Left cardiac atrium (tissue), 4 donors: ENCODE data around the gene OGG1. TPM values are rescaled to one million over a fixed set of nuclear protein-coding genes. Genes with fewer than 3 reads are reported as not detected.

ENCODE experiments used
- ATAC-seq, 2 donors: fragments of 200-7000 bp; cut with Tn5 transposase; one replicate each; pipeline ENCODE4 v1.9.1; 2020; ENCODE audit warnings: mild to moderate bottlenecking in 2 of 2, moderate library complexity in 2 of 2
- DNase-seq: peaks from one replicate; pipeline ENCODE4 v3.0.0-alpha.2; 2020
- intact Hi-C, 2 donors: fragments of 100-400 bp; cut with DNase I; formaldehyde crosslinking; loops; one replicate each; pipeline versions ENCODE4 v1.14.1 to v1.15.1; 2022 to 2023
- total RNA-seq, 2 donors: library from RNA; stranded (reverse); fragmentation: NEBNext Ultra II Directional; extraction: Animal tissue kit (Norgen Biotek cat#: 25700); gene quantifications; one replicate each; pipeline ENCODE4 v1.2.1, GENCODE V29; 2021
- donor health status: DM: no; HTN: yes; CAD: no.
- donor health status: DM: no; HTN: yes; CAD: no; lungs with severe emphysema.
- donor health status: DM: yes; HTN: yes; CAD: no.
- donor health status: Dilated cardiomyopathy.

The OGG1 gene
- total RNA-seq, 2 donors from 2014 or later: 11.8 to 12.6 TPM

DNA sequence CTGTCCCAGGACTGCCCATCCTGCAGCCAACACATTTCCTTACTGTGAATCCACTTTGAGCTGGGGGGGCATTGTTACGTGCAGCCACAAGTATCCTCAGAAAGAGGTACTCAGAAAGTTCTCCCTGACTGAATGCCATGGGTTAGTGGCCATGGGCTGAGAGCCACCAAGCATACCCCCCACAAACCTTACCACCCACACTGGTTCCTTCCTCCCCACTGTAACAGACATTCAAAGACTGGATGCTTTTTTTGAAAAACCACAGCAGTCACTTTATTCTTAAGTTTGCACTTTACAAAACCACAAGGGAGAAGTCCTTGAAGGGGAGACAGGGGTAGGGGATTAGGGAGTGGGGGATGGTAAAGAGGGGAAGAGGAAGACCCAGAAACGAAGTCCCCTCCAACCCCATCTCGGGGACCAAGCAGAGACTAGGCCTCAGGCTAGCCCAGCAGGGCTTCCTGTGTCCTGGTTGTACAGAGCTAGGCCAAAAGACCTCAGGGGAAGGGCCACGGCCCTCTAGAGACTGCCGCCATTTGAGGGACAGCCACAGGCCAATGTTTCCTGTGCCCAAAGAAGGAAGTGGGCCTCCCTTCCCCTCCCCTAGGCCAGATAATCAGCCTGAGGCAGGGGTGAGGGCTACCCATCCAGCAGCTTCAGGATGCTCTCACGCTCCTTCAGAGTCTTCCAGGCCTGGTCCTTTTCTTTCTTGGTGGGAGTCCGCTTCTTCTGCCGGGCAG, 30.1 kb downstream of the OGG1 start:
- intact Hi-C loops: no loop called here
- ATAC-seq: peak; percentile 45 to 70
- DNase-seq: peak; percentile 24

DNA sequence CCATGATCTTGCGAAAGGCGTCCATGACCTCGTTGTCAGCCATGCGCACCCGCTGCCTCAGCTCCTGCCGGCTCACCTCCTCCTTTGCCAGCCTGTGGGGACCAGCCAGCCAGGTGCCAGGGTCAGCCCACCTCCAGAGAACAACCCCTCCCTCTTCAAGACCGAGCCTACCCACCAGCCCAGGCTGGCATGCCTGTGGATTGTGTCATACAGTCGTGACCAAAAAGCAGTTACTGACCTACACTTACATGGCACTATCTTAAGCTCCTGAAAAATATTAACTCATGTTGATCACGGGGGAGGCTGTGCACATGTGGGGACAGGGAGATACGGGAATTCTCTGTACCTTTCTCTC, 30.7 kb downstream of the OGG1 start:
- DNase-seq: peak; percentile 18
- ATAC-seq: no peak
- intact Hi-C loops: no loop called here

DNA sequence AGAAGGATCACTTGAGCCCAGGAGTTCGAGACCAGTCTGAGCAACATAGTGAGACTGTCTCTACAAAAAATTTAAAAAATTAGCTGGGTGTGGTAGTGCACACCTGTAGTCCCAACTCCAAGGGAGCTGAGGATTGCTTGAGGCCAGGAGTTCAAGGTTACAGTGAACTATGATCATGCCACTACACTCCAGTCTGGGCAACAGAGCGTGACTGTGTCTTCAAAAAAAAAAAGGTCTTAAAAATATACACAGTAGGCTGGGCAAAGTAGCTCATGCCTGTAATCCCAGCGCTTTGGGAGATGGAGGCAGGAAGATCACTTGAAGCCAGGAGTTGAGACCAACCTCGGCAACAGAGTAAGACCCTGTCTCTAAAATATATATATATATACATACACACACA, 31.2 kb downstream of the OGG1 start:
- ATAC-seq (no peak), DNase-seq (no peak)
- intact Hi-C loops: no loop called here

DNA sequence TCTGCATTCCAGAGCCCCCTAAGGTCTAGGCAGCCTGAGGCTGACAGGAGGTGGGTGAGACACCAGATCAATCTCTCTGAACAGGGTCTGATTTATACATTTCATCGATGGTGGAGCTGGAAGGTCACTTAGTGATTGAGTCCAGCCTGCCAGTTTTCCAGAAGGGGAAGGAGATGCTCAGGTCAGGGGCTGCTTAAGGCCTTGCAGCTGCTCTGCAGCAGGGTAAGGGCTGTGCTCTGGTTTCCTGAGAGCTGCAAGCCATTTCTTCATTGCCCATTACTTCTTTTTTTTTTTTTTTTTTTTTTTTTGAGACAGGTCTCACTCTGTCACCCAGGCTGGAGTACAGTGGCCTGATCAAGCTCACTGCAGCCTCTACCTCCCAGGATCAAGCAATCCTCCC, 31.8 kb downstream of the OGG1 start:
- ATAC-seq (no peak), DNase-seq (no peak)
- intact Hi-C loops: no loop called here

DNA sequence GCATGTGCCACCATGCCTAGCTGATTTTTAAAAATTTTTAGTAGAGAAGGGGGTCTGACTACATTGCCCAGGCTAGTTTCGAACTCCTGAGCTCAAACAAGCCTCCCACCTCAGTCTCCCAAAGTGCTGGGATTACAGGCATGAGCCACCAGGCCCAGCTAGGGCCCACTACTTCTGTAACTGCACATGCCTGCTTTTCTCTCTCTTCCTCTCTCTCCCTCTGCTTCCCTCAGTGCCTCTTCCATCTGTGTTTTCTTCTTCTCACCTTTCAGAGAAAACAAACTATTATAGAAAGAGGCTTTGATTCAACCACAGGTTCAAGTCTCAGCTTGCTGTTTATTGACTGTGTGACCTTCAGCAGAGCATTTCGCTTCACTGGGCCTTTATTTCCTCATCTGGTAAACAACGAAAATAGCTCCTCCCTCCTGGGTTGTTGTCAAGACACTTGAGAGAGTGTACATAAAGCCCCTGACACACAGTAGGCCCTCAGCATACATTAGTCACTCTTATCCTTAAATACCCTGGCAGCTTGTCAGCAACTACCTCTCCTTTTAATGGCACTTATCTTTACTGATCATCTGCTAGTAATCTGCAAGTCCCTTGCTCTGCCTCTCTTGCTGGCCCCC, 32.3 kb downstream of the OGG1 start:
- intact Hi-C loops: no loop called here

DNA sequence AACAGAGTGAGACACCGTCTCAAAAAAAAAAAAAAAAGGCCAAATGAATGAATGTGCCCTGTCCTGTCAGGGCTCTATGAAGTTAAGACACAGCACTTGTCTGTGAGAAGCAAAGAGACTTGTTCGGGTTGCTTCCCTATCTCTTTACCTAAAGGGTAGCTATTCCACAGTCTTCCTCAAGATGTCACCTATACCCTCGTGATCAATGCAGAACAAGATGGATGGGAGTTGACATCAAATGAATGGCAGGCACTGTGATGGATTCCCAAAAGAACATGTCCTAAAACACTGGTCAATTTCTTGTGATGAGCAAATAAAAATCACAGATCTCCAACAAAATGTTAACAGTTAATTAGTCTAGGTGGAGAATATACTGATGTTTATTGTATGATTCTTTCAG, 33.0 kb downstream of the OGG1 start:
- intact Hi-C loops: no loop called here
- DNase-seq (no peak), ATAC-seq (no peak)

More for the DNA sequence above, 32.3 kb downstream of the OGG1 start:
- DNase-seq (no peak), ATAC-seq (no peak)

DNA sequence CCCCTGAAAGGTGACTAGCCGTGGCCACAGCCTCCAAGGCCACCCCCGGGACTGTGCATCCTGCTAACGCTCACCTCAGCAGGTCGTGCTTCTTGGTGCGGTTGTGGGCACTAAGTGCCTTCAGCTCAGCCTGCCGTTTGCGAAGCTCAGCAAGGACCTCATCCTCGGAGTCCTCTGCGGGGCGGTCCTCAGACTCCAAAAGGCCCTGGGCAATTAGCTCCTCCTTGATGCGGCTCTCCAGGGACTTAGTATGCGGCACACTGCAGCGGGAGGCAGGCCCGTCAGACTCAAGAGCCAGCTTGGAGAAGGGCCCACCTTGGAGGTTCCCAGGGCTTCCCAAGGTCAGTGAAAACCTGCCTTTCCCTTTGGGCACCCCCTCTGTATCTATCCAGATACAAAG, 34.2 kb downstream of the OGG1 start:
- intact Hi-C loops: no loop called here
- ATAC-seq (no peak), DNase-seq (no peak)

DNA sequence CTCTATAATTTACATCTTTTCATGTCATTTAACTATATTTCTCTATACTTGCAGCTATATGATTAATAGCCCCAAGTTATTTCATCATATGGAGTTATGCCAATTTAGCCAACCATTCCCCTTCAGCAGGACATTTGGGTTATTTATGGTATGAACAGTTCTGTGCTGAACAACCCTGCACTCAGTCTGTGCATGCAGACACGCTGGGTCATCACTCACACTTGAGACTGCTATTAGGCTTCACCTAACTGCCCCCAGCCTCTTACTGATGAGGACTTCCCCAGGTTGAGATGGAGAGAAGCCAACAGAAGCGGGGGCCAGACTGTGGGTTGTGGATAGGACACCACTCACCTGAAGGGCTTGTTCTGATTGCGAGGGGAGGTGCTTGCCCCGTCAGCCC, 35.2 kb downstream of the OGG1 start:
- no peak for DNase-seq
- ATAC-seq: no peak
- intact Hi-C loops: no loop called here

DNA sequence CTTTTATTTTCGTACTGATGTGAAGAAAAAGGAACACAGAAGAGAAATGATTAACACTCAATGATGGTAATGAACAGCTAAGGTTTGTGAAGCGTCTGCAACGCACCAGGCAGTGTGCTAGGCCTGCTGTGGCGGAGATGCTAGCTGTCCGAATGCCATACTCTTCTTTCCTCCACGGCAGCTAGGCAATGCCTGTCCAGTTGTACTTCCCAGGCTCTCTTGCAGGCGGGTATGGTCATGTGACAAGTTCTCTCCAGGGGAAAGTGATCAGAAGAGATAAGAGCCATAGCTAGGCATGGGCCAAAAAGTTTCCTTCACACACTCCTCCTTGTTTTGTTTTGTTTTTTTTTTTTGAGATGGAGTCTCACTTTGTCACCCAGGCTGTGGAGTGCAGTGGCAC, 35.9 kb downstream of the OGG1 start:
- DNase-seq: no peak
- ATAC-seq: peak in 1 of 2 donors; percentile 72
- intact Hi-C loops: no loop called here

DNA sequence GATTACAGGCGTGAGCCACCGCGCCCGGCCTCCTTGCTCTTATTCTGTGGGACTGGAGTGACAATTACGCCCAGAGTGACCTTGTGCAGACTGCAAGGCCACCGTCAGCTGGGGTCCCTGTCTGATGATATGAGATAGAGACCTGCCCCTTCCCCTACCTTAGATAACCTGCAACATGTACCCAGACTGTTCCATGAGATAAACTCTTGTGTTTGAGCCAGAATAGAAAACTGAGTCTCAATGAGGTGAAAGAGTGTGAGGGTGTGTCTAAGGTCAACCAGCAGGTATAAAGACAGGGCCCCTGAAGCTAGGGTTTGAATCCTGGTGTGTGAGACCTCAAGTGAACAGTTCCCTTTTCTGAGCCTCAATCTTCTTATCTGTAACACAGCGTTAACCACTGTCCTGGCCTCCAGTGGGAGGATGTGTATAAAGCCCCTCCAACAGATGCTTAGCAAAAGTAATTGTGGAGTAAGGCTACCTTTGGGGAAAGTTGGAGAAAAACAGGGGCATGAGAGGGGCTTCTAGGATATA, 36.5 kb downstream of the OGG1 start:
- ATAC-seq: no peak

DNA sequence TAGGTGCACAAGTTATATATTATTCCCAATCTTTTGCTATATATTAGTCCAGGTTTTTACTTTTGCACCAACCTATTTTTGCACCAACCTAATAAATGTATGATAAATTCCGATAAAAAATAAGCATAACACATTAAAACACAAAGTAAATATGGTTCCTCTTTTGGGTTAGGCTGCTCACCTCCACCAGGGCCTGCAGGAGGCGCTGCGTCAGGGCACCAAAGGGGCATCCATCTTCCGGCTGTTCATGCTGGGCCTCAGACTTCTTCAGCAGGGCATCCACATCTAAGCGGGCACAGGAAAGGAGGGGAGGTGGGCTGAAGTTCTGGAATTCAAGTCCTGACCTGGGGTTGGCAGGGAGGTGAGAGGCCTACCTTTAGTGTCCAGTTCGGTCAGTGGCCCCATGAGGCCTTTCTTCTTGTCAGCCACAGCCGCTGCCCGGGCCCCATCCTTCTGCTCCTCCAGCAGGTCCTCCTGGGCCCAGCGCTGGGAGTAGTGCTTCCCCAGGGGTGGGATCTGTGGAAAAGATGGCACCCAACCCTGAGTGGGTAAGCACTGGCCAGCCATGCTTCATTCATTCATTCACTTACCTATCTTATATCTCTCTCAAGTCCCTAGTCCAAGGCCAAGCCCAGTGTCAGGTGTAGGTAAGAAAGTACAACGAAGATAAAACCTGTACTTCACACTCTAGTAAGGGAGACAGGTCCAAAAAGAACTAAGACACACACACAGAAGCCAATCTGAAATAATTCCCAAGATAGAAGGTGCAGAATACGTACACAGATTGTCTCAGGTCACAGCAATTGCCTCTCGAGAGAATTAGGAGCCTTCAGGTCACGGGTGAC, 37.3 kb downstream of the OGG1 start:
- intact Hi-C loops: no loop called here
- DNase-seq (no peak), ATAC-seq (no peak)

More for the DNA sequence above, 36.5 kb downstream of the OGG1 start:
- DNase-seq: no peak
- intact Hi-C loops: no loop called here

DNA sequence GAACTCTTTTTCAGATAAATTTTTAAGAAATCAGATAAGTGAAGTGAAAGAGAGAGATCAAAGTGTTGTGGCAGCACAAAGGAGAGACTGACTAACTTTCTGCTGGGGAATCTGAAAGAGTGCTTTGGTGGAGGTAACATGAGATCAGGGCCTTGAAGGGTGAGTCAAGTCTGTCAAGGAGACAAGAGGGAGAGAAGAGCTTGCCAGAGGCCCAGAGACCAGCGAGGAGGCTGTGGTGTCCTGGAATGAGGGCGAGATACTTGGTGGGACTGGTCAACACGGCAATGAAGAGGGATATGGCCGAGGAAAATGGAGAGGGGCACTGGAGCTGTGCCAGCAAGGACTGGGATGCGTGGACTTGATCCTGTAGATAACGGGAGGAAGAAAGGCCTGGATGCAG, 38.0 kb downstream of the OGG1 start:
- intact Hi-C loops: no loop called here
- DNase-seq: no peak
- no peak for ATAC-seq

DNA sequence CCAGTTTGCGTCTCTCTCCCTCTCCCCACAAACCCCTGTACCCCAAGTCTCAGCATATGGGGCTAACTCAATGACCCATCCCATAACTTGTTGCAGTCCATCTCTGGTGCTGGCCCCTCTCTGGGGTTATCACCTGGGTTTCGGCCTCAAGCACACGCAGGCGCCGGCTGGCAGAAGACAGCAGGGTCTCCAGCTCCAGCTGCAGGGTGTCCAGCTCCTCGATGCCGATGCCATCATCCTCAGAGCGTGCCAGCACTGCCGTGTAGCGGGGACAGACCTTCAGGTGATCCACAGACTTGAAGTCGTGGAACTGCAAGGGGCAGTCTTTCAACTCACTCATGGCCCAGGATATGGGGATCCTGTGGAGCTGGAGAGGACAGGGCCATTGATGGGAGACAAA, 41.4 kb downstream of the OGG1 start:
- DNase-seq (no peak), ATAC-seq (no peak)
- intact Hi-C loops: no loop called here

DNA sequence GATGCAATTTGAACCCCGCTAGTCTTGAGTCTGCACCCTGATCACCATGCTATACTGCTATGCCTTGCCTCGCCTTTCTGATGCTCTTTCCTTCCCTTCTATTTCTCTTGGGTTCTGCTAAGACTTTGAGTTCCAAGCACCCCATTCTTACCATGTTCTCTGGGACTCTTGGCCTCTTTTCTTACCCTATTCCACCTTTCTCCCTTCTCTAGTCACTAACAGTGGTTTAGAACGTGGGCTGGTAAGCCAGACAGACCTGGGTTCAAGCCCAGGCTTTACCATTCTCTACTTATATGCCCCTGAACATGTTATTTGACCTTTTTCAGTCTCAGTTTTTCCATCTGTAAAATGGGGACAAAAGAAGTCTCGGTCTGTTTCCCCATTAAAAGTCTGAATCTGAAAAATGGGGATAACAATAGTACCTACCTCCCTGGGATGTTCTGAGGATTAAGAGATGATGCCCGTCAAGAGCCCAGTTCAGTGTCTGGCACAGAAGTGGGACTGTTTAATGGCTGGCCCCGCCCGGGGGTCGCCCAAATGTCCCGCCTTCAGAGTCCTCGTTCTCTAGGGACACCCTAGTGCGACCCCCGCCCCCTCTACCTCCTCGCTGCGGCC, 42.1 kb downstream of the OGG1 start:
- intact Hi-C loops: no loop called here
- no peak for DNase-seq
- ATAC-seq: no peak

DNA sequence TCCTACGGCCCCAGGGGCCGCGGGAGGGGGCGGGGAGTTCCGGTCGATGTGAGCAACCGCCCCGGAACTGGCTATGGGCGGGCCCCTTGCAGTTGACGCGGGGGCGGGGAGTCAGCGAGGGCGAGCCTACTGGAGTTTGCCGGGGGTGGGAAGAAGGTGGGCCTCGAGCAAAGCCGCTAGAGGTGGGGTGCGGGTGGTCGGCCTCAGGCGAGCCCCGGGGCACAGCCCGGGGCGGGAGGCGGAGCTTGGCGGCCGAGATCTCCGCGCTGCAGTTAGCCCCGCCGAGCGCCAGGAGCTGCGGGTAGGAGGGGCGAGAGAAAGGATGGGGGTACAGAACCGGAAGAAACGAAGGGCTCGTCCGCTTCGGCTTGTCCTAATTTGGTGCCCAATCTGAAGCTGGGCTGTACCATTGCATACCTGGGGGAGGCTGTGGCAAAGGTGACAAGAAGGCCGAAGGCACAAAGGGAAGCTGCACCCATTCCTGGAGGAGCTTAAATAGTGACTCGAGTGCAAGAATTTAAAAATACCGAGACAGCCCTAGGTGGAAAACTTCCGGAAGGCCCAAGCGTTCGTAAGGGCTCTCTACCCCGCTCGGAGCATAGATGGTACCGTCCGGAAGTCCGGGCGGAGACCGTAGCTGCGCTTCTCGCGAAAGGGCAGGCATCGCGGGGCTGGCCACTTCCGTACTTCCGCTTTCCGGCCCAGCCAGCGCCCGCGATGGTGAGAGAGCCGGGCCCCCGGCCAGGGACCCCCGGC, 42.8 kb downstream of the OGG1 start, which contains the start of the genes ARPC4 and TADA3:
Gene ARPC4 (plus strand): TSS at position 678 of the 756 bp plus-strand sequence. CDS start 40 bp downstream, at position 718.
Gene TADA3 (minus strand): TSS at position 69 of the 756 bp plus-strand sequence. CDS start 1,007 bp downstream, outside the sequence.
- DNase-seq (peak; percentile 97), ATAC-seq (peak; percentile 94 to 95)
- intact Hi-C loops: no loop called here

DNA sequence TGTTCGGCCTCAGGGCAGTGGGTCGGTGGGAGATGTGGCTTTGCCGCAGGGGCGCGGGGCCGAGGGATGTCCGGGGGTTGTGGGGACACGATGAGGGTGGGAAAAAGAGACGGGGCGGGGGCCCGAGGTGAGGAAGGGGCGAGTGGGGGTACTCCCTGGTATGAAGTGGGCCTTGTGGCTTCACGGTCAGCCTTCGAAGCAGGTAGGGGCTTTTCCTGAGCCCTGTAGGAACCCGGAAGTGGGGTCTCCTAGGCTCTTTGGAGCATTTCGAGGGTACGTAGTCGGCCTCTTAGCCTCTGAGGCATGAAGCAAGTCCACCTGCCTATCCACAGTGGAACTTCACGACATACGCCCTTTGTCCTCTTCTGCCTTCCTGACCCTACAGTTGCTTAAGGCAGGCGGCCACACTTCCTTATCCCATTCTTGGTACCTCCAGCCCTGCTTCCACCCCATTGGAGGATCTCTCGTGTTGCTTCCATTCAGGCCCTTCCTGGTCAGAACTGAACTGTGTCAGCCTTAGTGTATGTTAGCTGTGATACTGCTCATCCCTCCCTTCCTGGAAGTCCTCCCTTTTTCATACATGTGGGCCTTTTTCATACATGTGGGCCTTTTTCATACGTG, 43.5 kb downstream of the OGG1 start:
- peak; percentile 1 to 23 for ATAC-seq
- intact Hi-C loops: no loop called here
- DNase-seq: peak; percentile 37

DNA sequence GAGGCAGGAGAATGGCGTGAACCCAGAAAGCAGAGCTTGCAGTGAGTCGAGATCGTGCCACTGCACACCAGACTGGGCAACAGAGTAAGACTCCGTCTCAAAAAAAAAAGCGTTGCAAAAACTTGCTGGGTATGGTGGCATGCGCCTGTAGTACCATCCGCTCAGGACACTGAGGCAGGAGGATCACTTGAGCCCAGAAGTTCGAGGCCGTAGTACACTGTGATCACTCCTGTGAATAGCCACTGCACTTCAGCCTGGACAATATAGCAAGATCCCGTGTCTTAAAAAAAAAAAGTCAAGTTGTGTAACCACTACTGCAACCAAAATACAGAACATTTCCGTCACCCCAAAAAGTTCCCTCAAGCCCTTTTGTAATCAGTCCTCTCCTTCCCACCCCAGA, 44.6 kb downstream of the OGG1 start:
- ATAC-seq (no peak), DNase-seq (no peak)
- intact Hi-C loops: no loop called here

DNA sequence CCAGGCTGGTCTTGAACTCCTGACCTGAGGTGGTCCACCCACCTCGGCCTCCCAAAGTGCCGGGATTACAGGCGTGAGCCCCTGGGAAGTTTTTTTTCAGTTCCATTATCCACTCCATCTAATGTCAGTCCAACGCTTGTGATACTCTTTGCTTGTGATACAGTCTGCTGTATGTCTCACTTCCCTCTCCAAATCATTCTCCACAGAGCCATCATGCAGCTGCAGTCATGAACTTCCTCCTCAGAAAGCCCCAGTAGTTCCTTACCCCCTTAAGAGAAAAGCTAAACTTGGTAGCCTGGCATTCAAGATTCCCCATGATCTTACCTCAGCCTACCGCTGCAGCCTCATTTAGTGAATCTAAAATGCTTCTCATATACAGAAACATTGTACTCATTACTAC, 45.5 kb downstream of the OGG1 start:
- no peak for DNase-seq
- intact Hi-C loops: no loop called here
- no peak for ATAC-seq
